ENCODE data around the gene PCDH7.

DNA sequence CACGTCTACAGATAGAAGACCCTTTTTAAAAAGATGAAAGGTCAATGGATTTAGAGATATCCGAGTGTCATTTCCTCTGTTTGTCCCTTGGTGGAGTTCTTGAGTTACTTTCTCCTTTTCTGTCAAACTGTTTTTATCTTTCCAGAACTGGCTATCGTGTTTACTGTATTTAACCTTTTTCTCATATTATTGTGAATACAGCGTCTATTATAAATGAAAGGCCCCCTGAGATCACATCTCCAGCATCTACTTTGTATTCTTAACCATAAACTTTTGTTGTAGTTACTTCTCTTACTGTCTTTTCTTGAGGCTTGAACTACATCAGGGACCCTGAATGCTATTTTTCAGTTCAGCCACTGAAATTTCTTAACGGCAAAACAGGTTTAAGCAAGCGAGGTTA, 4.0 kb upstream of the PCDH7 start:
- no peak for TF ChIP-seq CTCF (IDR thresholded peaks at IDR 0.05; ENCODE audit: insufficient read depth, low read length)
- TF ChIP-seq REST (IDR thresholded peaks at IDR 0.05; ENCODE audit: insufficient replicate concordance, low read depth): no peak
- no peak for TF ChIP-seq SPI1 (IDR thresholded peaks at IDR 0.05; ENCODE audit: borderline replicate concordance, low read depth)
- no peak for TF ChIP-seq POLR2AphosphoS5 (IDR thresholded peaks at IDR 0.05; ENCODE audit: low read depth)

Measured in HL-60 (cell line).